Right forelimb (tissue), 1 donor: Measurements from ENCODE around the gene MBNL1.
"Not testable (repeated sequence)": the region's sequence is repeated elsewhere in the genome, so short reads cannot be mapped to it uniquely, and the experiment has no call there.

Experiments
- DNase-seq: peaks from one replicate; pipeline ENCODE4 v3.0.0-alpha.2; 2018

MBNL1 gene

DNA sequence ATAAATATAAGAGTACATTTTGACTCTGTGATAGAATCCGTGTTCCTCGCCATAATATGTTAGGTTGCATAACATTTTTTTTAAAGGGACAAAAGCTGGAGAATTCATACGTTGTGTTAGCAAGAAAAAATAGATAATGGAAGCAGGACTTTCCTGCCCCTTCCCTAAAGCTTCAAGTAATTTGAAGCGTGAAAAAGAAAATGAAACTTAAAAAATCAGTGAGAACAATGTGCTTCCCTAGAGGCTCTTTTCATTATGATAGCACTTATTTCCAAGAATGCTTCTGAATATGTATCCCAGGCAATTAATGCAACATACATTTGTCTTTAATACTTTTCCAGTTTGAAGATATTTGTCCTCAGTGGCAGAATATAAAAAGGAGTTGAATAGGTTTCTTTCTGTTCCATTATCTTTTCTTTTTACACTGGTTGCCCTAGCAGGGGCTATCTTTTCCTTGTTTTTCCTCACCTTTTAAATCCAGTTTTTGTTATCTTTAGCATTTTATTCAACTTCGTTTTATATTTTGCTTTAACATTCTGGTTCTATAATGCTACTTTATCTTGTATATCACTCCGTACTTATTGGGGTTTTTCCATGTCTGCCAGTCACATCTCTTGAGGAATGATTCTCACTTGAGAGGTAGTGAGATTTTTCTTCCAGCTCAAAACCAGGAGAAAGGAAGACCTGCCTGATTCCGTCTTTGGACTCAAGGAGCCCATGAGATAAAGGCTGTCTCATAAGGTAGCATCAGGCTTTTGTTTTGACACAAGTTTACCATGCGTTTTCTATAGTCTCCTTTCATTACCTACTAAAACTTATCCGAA is 113.8 kb downstream of the MBNL1 start:
- DNase-seq, result no peak

GRCh38 chr3:152383136-152383606 is 114.4 kb downstream of the MBNL1 start:
- no peak for DNase-seq

DNA sequence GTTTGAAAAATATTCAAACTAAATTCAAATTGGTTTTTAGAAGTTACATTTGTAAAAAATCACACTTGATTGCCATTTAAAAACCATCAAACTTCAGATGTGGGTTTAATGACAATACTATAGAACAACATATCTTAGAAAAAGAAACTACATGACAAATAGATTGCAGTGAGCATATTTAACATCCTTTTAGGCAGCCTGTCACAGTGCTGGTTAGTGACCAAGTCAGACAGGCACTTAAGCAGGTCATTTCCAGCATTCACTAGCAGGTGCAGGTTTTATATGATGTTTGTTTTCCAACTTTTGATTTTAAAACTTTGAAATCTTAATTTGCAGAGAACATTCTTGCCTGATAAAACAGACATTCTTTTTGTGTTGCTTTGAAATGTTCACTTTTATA is 115.7 kb downstream of the MBNL1 start:
- no peak for DNase-seq

GRCh38 chr3:152385761-152386160 is 117.0 kb downstream of the MBNL1 start:
- no peak for DNase-seq

- no peak for DNase-seq
Measured at GRCh38 chr3:152386208-152386607, 117.5 kb downstream of the MBNL1 start.

- DNase-seq, result no peak
Measured at GRCh38 chr3:152388631-152389030, 119.9 kb downstream of the MBNL1 start.

- no peak for DNase-seq
Measured at GRCh38 chr3:152389316-152389934, 120.7 kb downstream of the MBNL1 start.

DNA sequence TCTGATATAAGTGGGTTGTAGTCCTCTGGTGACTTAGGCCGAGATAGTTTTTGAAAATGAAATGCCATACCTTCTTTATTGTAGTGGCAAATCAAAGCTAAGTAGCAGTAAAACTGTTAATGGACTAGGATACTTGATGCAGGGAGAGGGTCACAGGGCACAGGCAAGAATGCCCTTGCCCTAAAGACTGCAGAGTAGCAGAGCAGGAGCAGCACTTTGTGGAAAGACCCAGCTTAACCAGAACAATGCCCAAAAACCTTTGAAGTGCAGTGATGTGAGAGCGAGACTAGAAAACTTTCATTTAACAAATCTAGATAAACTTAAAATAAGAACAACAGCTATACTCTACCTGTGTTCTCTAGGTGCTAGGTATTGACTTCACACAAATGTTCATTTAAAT is 121.9 kb downstream of the MBNL1 start:
- no peak for DNase-seq

DNA sequence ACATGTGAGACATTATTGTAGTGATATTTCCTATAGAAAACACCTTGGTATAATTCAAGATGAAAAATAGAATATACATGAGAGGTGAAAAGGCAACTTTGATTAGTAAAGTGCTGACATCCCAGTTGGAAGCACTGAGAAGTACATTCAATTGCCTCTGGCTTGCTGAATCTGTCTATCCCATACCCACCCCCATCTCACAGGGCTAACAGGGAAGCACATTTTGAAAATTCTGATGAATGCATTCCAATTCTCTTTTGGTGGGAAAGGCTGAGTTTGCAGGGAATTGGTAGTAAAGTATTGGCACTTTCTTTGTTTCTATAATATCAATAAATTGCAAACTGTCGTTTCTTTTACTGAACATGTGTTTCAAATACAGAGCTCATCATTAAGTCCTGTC is 122.9 kb downstream of the MBNL1 start:
- no peak for DNase-seq

GRCh38 chr3:152392272-152392880 is 123.6 kb downstream of the MBNL1 start:
- DNase-seq, result no peak

DNA sequence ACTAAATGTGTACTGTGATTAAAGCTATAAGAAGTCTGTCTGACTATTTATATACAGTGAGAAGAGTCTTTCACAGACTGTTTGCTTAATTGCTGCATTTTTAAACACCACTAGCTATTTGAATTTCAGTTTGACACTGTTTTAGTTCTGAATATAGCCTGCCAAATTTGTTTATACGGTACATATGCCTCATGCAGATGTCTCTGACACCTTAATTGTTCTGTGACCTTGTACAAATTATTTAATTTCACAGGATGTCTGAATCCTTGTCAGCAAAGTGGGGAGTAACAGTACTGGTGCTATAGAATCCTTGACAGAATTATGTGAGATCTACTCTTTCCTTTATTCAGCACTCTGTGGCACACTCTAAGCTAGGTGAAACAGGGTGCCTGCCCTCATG is 125.5 kb downstream of the MBNL1 start:
- DNase-seq, result no peak

DNA sequence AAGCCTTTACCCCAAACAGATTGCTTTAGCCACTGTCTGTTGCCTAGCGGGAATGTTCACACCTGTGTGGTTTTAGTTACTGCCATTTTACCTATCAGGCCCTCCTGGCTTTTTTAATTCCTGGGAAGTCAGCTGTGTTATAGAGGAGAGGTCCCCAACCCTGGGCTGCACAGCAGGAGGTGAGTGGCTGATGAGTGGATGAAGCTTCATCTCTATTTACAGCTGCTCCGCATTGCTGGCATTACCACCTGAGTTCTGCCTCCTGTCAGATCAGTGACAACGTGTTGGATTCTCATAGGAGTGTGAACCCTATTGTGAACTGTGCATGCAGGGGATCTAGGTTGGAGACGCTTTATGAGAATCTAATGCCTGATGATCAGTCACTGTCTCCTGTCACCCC is 127.0 kb downstream of the MBNL1 start:
- no peak for DNase-seq

DNA sequence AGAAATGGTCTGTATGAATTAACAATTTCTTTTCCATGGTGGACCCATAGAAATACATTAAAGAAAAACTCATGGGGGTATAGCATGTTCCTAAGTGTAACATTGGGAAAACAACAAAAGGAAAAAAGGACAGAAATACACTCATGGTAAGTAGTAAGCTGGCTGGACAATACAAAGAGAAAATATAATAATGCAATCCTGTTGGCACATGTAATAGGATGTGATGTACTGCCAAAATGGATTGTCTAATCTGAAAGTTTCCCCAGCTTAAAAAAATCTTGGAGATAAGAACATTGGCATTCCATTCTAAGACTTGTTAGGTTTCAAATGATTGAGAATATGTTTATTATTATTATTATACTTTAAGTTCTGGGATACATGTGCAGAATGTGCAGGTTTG is 128.1 kb downstream of the MBNL1 start:
- no peak for DNase-seq

GRCh38 chr3:152397348-152397747 is 128.6 kb downstream of the MBNL1 start:
- not testable (repeated sequence) for DNase-seq

GRCh38 chr3:152398495-152398894 is 129.8 kb downstream of the MBNL1 start:
- no peak for DNase-seq

DNA sequence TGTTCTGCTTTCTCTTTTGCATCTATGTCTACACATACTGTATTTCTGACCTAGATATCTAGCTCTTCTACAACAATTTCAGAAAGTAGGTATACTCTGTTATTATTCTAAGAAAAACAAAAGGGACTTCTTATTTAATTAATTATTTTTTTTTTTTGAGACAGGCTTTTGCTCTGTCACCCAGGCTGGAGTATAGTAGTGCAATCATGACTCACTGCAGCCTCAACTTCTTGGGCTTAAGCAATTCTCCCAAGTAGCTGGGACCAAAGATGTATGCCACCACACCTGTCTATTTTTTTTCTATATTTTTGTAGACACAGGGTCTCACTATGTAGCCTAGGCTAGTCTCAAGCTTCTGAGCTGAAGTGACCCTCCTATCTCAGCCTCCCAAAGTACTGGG is 130.6 kb downstream of the MBNL1 start:
- DNase-seq, result no peak

DNA sequence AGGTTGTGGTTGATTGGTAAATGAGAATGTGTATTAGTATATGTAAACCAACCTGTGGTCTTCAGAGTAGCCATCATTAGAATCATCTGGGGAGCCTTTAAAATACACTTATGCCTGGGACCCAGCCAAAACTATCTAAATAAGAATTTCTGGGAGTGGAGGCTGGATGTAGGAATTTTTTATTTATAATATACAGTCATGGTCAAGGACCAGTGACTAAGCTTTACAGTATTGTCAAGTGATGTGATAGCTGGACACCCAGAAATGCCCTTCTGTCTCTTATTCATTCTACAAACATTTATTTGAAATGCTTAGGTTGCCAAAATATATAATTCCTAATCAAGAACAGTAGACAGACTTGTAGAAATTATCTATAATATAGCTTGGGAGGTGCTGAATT is 132.2 kb downstream of the MBNL1 start:
- no peak for DNase-seq

GRCh38 chr3:152402695-152403451 is 134.1 kb downstream of the MBNL1 start:
- DNase-seq, result no peak

GRCh38 chr3:152403632-152404066 is 134.9 kb downstream of the MBNL1 start:
- no peak for DNase-seq

- no peak for DNase-seq
Measured at GRCh38 chr3:152404976-152405375, 136.2 kb downstream of the MBNL1 start.

DNA sequence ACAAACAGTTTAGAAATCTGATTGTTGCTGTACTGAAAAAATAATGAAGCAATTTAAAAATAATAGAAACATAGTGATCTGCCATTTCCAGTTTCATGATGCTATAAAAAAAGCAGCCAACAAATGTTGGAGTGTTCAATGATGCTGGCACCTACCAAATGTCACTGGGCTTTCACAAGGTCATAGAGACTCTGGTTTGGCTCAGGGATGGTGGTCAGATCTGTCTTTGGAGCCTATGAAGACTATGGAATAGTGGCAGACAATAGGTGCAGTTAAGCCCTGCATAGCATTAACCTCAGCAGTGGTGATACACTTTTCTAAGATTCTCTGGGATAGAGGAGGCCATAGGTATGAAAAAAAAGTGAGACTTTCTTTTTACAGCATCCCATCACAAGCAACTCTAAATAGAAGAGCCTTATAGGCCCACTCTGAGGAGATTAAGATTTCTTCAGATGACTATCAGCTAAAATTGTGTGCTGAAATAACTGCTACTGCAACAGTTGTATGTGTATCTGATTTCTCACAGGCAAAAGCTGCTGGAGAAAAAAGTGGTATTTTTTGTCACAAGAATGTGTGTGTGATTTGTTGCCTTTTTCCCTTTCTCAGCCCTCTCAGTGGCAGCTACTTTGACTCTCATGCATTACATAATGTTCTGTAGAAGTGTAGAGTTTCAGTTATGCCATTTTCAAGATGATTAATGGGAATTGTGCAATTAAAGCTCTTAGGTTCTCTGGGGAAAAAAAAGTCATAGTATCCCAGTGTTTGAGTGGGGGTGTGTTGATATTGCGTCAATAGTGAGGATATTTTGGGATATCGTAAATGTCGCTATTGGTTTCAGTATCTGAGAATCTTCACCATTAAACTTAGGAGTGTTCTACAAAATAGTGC is 137.4 kb downstream of the MBNL1 start:
- DNase-seq, result no peak

- no peak for DNase-seq
Measured at GRCh38 chr3:152413240-152413639, 144.5 kb downstream of the MBNL1 start.
